ENCODE data around the gene GIPR.

- TF ChIP-seq POLR2A (IDR thresholded peaks at IDR 0.05; ENCODE audit: low read depth, low read length), result no peak
- TF ChIP-seq USF2 (IDR thresholded peaks at IDR 0.05; ENCODE audit: borderline replicate concordance, low read depth, low read length), result no peak
- no peak for TF ChIP-seq JUNB (IDR thresholded peaks at IDR 0.05)
- TF ChIP-seq STAT1 (conservative IDR thresholded peaks at IDR 0.05), result no peak
- no peak for TF ChIP-seq YY1 (IDR thresholded peaks at IDR 0.05; ENCODE audit: low read depth, low read length)
- no peak for TF ChIP-seq POU2F2 (IDR thresholded peaks at IDR 0.05; ENCODE audit: borderline replicate concordance, low read depth, low read length)
- TF ChIP-seq ZBTB11 (CRISPR knock-in tag; IDR thresholded peaks at IDR 0.05), result no peak
- TF ChIP-seq EP300 (IDR thresholded peaks at IDR 0.05; ENCODE audit: borderline replicate concordance in 1 of 2, control insufficient read depth in 1 of 2, low read depth in 2 of 2, low read length in 2 of 2), result no peak
- TF ChIP-seq HDAC6 (IDR thresholded peaks at IDR 0.05; ENCODE audit: unreplicated experiment), result no peak
- TF ChIP-seq CTCF (IDR thresholded peaks at IDR 0.05 in 2 of 3, conservative IDR thresholded peaks at IDR 0.05 in 1 of 3; ENCODE audit: control insufficient read depth in 2 of 3, extremely low read depth in 1 of 3, insufficient read depth in 1 of 3, low read depth in 3 of 3, low read length in 3 of 3), result no peak
- no peak for TF ChIP-seq PRDM15 (CRISPR knock-in tag; IDR thresholded peaks at IDR 0.05)
- no peak for TF ChIP-seq CHD2 (IDR thresholded peaks at IDR 0.05; ENCODE audit: borderline replicate concordance, low read depth, low read length)
- TF ChIP-seq SMC3 (IDR thresholded peaks at IDR 0.05; ENCODE audit: borderline replicate concordance, low read length), result no peak
- no peak for TF ChIP-seq ZSCAN29 (IDR thresholded peaks at IDR 0.05)
Measured at GRCh38 chr19:45715139-45715538, 47.1 kb downstream of the GIPR start.
